Type B pancreatic cell (in vitro differentiated cells): ENCODE data around the gene C1S. TPM values are rescaled to one million over a fixed set of nuclear protein-coding genes. Genes with fewer than 3 reads are reported as not detected.

ENCODE experiments used
- DNase-seq: peaks from one replicate; pipeline ENCODE4 v3.0.0; 2021; ENCODE audit warnings: mixed read lengths; ENCODE audit not compliant: unreplicated experiment; ENCODE audit errors: extremely low spot score
- H3K27ac Mint-ChIP-seq: 2 replicates; pipeline ENCODE4 v1.8.0; 2021; ENCODE audit warnings: mild to moderate bottlenecking, mixed read lengths
- H3K27me3 Mint-ChIP-seq: 2 replicates; pipeline ENCODE4 v1.8.0; 2021; ENCODE audit warnings: mixed read lengths
- H3K36me3 Mint-ChIP-seq: 2 replicates; pipeline ENCODE4 v1.8.0; 2021; ENCODE audit warnings: mixed read lengths
- H3K4me1 Mint-ChIP-seq: one replicate; pipeline ENCODE4 v1.8.0; 2021; ENCODE audit warnings: mixed read lengths; ENCODE audit not compliant: unreplicated experiment
- H3K4me3 Mint-ChIP-seq: 2 replicates; pipeline ENCODE4 v1.8.0; 2021; ENCODE audit warnings: mild to moderate bottlenecking, mixed read lengths
- H3K9me3 Mint-ChIP-seq: 2 replicates; pipeline ENCODE4 v1.8.0; 2021; ENCODE audit warnings: mixed read lengths
- CTCF ChIP-seq: fragments of 200-600 bp; sonication (generic); conservative IDR thresholded peaks from 2 replicates; pipeline ENCODE4 v1.5.0; 2021; ENCODE audit warnings: antibody characterized with exemption, mild to moderate bottlenecking
- total RNA-seq: library from RNA; stranded (reverse); gene quantifications from 2 replicates; pipeline ENCODE4 v1.2.1, GENCODE V29; 2021; ENCODE audit warnings: low replicate concordance

C1S gene
- total RNA-seq, 1 donor from 2014 or later = 3.1 TPM

- no peak for TF ChIP-seq CTCF
- DNase-seq = no peak
- H3K36me3 Mint-ChIP-seq = no peaks in the 10 kb centered on the region
- no peak overlapping the region for H3K27ac Mint-ChIP-seq
- H3K4me3 Mint-ChIP-seq = no peak overlapping the region
- peaks cover 60% of the 10 kb centered on the region for H3K27me3 Mint-ChIP-seq
- no peaks in the 10 kb centered on the region for H3K4me1 Mint-ChIP-seq
- H3K9me3 Mint-ChIP-seq = no peaks in the 10 kb centered on the region
Observed at GRCh38 chr12:7072554-7072953, 12.0 kb downstream of the C1S start.

- peaks cover 53% of the 10 kb centered on the region for H3K27me3 Mint-ChIP-seq
- no peaks in the 10 kb centered on the region for H3K36me3 Mint-ChIP-seq
- H3K9me3 Mint-ChIP-seq = no peaks in the 10 kb centered on the region
- TF ChIP-seq CTCF = no peak
- H3K27ac Mint-ChIP-seq = no peak overlapping the region
- H3K4me3 Mint-ChIP-seq = no peak overlapping the region
- no peaks in the 10 kb centered on the region for H3K4me1 Mint-ChIP-seq
- no peak for DNase-seq
Observed at GRCh38 chr12:7073946-7074345, 13.4 kb downstream of the C1S start.

- Mint-ChIP-seq H3K9me3 (no peaks in the 10 kb centered on the region), H3K4me3 (no peak overlapping the region), H3K27ac (no peak overlapping the region), H3K27me3 (peaks cover 50% of the 10 kb centered on the region), H3K36me3 (no peaks in the 10 kb centered on the region), H3K4me1 (no peaks in the 10 kb centered on the region)
- no peak for TF ChIP-seq CTCF
- DNase-seq = no peak
Observed at GRCh38 chr12:7075518-7075917, 15.0 kb downstream of the C1S start.

- H3K4me1 Mint-ChIP-seq = no peaks in the 10 kb centered on the region
- no peaks in the 10 kb centered on the region for H3K36me3 Mint-ChIP-seq
- H3K27me3 Mint-ChIP-seq = peaks cover 45% of the 10 kb centered on the region
- TF ChIP-seq CTCF = no peak
- no peak overlapping the region for H3K27ac Mint-ChIP-seq
- no peak overlapping the region for H3K4me3 Mint-ChIP-seq
- DNase-seq = no peak
- H3K9me3 Mint-ChIP-seq = no peaks in the 10 kb centered on the region
Observed at GRCh38 chr12:7075939-7076338, 15.4 kb downstream of the C1S start.

GRCh38 chr12:7076493-7076892 lies 16.0 kb downstream of the C1S start:
- Mint-ChIP-seq H3K36me3 (no peaks in the 10 kb centered on the region), H3K27me3 (peaks cover 45% of the 10 kb centered on the region), H3K4me3 (no peak overlapping the region), H3K9me3 (no peaks in the 10 kb centered on the region), H3K4me1 (no peaks in the 10 kb centered on the region), H3K27ac (no peak overlapping the region)
- TF ChIP-seq CTCF = no peak
- DNase-seq = no peak

GRCh38 chr12:7078163-7078562 lies 17.6 kb downstream of the C1S start:
- Mint-ChIP-seq H3K9me3 (peaks cover 2% of the 10 kb centered on the region), H3K36me3 (peaks cover 2% of the 10 kb centered on the region), H3K4me3 (no peak overlapping the region), H3K4me1 (no peaks in the 10 kb centered on the region), H3K27ac (no peak overlapping the region), H3K27me3 (peaks cover 31% of the 10 kb centered on the region)
- DNase-seq = no peak
- no peak for TF ChIP-seq CTCF
